GM23248 (cell line): ENCODE measurements around the gene LIN28B. TPM values are rescaled to one million over a fixed set of nuclear protein-coding genes. Genes with fewer than 3 reads are reported as not detected.

ENCODE experiments used
- DNase-seq: peaks from one replicate; pipeline ENCODE4 v3.0.0-alpha.2; 2015
- H2AFZ ChIP-seq: fragments of 200-600 bp; sonication (generic); 2 replicates; pipeline ENCODE4 v1.6.1; 2016; ENCODE audit warnings: antibody characterized with exemption
- H3F3A ChIP-seq: fragments of 200-600 bp; sonication (generic); 2 replicates; pipeline ENCODE4 v1.6.1; 2016; ENCODE audit warnings: mild to moderate bottlenecking, antibody characterized with exemption, mixed run types; ENCODE audit not compliant: insufficient read depth
- H3K27ac ChIP-seq: fragments of 200-600 bp; sonication (generic); 2 replicates; pipeline ENCODE4 v1.5.1; 2016; ENCODE audit warnings: mild to moderate bottlenecking
- H3K27me3 ChIP-seq: fragments of 200-600 bp; sonication (generic); replicated peaks from 2 replicates; pipeline ENCODE4 v1.6.1; 2016; ENCODE audit warnings: mild to moderate bottlenecking; ENCODE audit not compliant: insufficient read depth
- H3K36me3 ChIP-seq: fragments of 200-600 bp; sonication (generic); 2 replicates; pipeline ENCODE4 v1.6.1; 2016; ENCODE audit warnings: low read depth, mild to moderate bottlenecking
- H3K4me1 ChIP-seq: fragments of 200-600 bp; sonication (generic); 2 replicates; pipeline ENCODE4 v1.6.1; 2016; ENCODE audit warnings: mild to moderate bottlenecking; ENCODE audit not compliant: insufficient read depth
- H3K4me2 ChIP-seq: fragments of 200-600 bp; sonication (generic); one replicate; pipeline ENCODE4 v1.6.1; 2016; ENCODE audit warnings: mild to moderate bottlenecking; ENCODE audit not compliant: unreplicated experiment
- H3K4me3 ChIP-seq: fragments of 200-600 bp; sonication (generic); 2 replicates; pipeline ENCODE4 v1.5.1; 2016; ENCODE audit warnings: mild to moderate bottlenecking
- H3K79me2 ChIP-seq: fragments of 200-600 bp; sonication (generic); 2 replicates; pipeline ENCODE4 v1.6.1; 2016; ENCODE audit warnings: mild to moderate bottlenecking; ENCODE audit not compliant: insufficient read depth
- H3K9ac ChIP-seq: fragments of 200-600 bp; sonication (generic); 2 replicates; pipeline ENCODE4 v1.6.1; 2016; ENCODE audit warnings: mild to moderate bottlenecking
- H3K9me2 ChIP-seq: fragments of 200-600 bp; sonication (generic); 2 replicates; pipeline ENCODE4 v1.6.1; 2016; ENCODE audit warnings: mixed run types, mild to moderate bottlenecking, moderate library complexity; ENCODE audit not compliant: insufficient read depth
- H3K9me3 ChIP-seq: fragments of 200-600 bp; sonication (generic); one replicate; pipeline ENCODE4 v1.6.1; 2017; ENCODE audit warnings: low read depth
- H4K20me1 ChIP-seq: fragments of 200-600 bp; sonication (generic); 2 replicates; pipeline ENCODE4 v1.6.0; 2016; ENCODE audit not compliant: insufficient read depth
- EZH2 ChIP-seq: fragments of 200-600 bp; sonication (generic); IDR thresholded peaks from 2 replicates; pipeline ENCODE4 v1.6.1; 2018; ENCODE audit warnings: antibody characterized with exemption, mild to moderate bottlenecking; ENCODE audit not compliant: insufficient read depth, poor library complexity, severe bottlenecking
- EZH2phosphoT487 ChIP-seq: fragments of 200-600 bp; sonication (generic); IDR thresholded peaks from 2 replicates; pipeline ENCODE4 v1.6.1; 2018; ENCODE audit warnings: antibody characterized with exemption, moderate library complexity, mild to moderate bottlenecking, low read depth; ENCODE audit not compliant: insufficient read depth
- WGBS, 2 experiments: methylation state at CpG; one replicate each; pipeline ENCODE4 v1.1.6; 2015 to 2017; ENCODE audit warnings: low lambda C conversion rate in 2 of 2, low coverage in 1 of 2; ENCODE audit errors: missing lambda C conversion rate in 2 of 2; 5-methylcytosine and 5-hydroxymethylcytosine counted together
- in situ Hi-C: fragments of 300-500 bp; cut with MboI; formaldehyde crosslinking; loops from 2 replicates; pipeline ENCODE4 v1.15.0; 2020
- polyA plus RNA-seq: library from polyadenylated mRNA; unstranded; fragments of >200 nt; fragmentation: Nextera tagmentation; extraction: Ambion mirVana; gene quantifications from 2 replicates; pipeline ENCODE4 v1.2.1, GENCODE V29; 2016
- total RNA-seq: library from RNA; depleted of rRNA; stranded (reverse); fragments of >200 nt; shearing (Covaris generic); gene quantifications from 2 replicates; pipeline ENCODE4 v1.2.3, GENCODE V29; 2014

The LIN28B gene
- total and polyA plus RNA-seq, 2 experiments from 2014 or later, result not detected

DNA sequence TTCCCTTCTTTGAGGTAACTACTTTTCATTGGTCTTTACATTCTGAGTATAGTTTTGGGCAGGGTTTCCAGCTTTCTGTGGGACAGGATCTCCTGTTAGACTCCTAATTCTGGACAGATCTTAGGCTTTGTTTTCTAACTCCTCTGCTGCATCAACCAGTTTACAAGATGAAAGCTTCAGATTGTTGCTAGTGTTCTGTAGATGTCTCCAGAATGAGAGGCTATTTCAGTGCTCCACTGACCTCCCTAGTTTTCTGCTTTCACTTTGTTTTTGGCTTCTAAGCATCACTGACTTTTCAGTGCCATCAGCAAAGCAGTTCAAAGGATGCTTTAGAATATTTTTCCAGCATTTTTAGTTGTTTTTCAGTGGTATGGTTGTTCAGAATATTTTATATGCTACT lies 101.4 kb downstream of the LIN28B start:
- H3K27me3 ChIP-seq, result no peaks in the 10 kb centered on the region
- H2AFZ ChIP-seq, result peak overlapping the region; percentile 62
- no peak overlapping the region for H3K27ac ChIP-seq
- H3K9ac ChIP-seq, result no peak overlapping the region
- no peaks in the 10 kb centered on the region for H3K79me2 ChIP-seq
- in situ Hi-C loops, result no loop called here
- no peak for DNase-seq
- H4K20me1 ChIP-seq, result no peaks in the 10 kb centered on the region
- H3K4me3 ChIP-seq, result no peak overlapping the region
- no peak overlapping the region for H3K4me2 ChIP-seq
- no peaks in the 10 kb centered on the region for H3K4me1 ChIP-seq
- H3K9me2 ChIP-seq, result no peaks in the 10 kb centered on the region
- H3F3A ChIP-seq, result no peaks in the 10 kb centered on the region
- TF ChIP-seq EZH2 (no peak), EZH2phosphoT487 (no peak)
- H3K9me3 ChIP-seq, result no peaks in the 10 kb centered on the region
- no peaks in the 10 kb centered on the region for H3K36me3 ChIP-seq

GRCh38 chr6:105058846-105059245 lies 101.9 kb downstream of the LIN28B start:
- no peak overlapping the region for H3K4me2 ChIP-seq
- WGBS, 2 experiments, result 69 to 74% methylated on average over 4 of the region's 4 CpGs
- DNase-seq, result no peak
- H3K4me3 ChIP-seq, result no peak overlapping the region
- no peaks in the 10 kb centered on the region for H4K20me1 ChIP-seq
- no peak for TF ChIP-seq EZH2
- TF ChIP-seq EZH2phosphoT487, result no peak
- no peaks in the 10 kb centered on the region for H3K79me2 ChIP-seq
- H3K9me2 ChIP-seq, result no peaks in the 10 kb centered on the region
- no peaks in the 10 kb centered on the region for H3K9me3 ChIP-seq
- no peak overlapping the region for H3K9ac ChIP-seq
- no peaks in the 10 kb centered on the region for H3F3A ChIP-seq
- H2AFZ ChIP-seq, result peak overlapping the region; percentile 62; the same call in 1 of the 2 replicates
- H3K27me3 ChIP-seq, result no peaks in the 10 kb centered on the region
- H3K4me1 ChIP-seq, result no peaks in the 10 kb centered on the region
- no peak overlapping the region for H3K27ac ChIP-seq
- no peaks in the 10 kb centered on the region for H3K36me3 ChIP-seq
- in situ Hi-C loops, result no loop called here

DNA sequence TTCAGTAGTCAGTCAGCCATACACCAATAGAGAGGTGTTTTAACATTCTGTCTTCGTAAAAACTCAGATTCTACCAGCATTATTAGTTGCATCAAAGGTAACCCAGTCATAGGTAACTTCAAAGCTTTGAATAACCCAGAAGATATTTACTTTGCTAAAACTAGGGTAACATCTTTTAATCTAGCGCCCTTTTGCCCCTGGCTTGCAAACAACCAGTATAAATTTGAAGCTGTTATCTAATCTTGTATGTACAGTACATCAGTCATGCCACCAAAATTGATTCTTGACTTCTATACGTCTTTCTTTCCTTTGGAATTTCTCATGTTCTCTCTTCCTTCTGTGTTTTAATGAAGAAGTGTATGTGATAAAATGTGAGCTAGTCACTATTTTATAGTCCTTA lies 109.3 kb downstream of the LIN28B start:
- Histone ChIP-seq H3K9me3 (no peaks in the 10 kb centered on the region), H3K9ac (no peak overlapping the region), H3F3A (no peaks in the 10 kb centered on the region), H3K4me1 (no peaks in the 10 kb centered on the region), H3K4me3 (no peak overlapping the region), H3K4me2 (no peak overlapping the region), H3K79me2 (no peaks in the 10 kb centered on the region), H3K9me2 (no peaks in the 10 kb centered on the region), H2AFZ (no peak overlapping the region), H3K27ac (no peak overlapping the region), H3K27me3 (no peaks in the 10 kb centered on the region), H4K20me1 (no peaks in the 10 kb centered on the region), H3K36me3 (no peaks in the 10 kb centered on the region)
- WGBS, 2 experiments, result 35 to 46% methylated on average over 3 of the region's 3 CpGs
- no peak for DNase-seq
- in situ Hi-C loops, result no loop called here
- TF ChIP-seq EZH2, result no peak
- TF ChIP-seq EZH2phosphoT487, result no peak

DNA sequence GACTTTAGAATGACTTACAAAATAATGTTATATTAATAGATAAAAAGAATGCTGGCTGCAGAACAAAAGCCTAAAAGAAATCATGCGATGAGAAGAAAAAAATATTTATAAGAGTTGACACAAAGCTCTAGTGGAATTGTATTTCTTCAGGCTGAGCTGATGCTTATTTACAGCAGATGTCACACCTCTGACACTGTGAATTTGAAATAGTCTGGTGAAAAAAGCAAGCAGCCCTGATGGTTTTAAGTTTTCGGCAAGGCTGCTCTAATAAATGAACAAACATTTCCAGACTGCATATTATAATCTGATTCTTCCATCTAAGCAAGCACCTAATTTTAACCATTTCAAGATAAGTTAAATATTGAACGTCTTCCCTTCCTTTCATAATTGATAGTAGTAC lies 109.9 kb downstream of the LIN28B start:
- TF ChIP-seq EZH2, result no peak
- Histone ChIP-seq H2AFZ (no peak overlapping the region), H3K27me3 (no peaks in the 10 kb centered on the region), H3K9me2 (no peaks in the 10 kb centered on the region), H3K27ac (no peak overlapping the region), H3K9me3 (no peaks in the 10 kb centered on the region), H3K9ac (no peak overlapping the region), H3K4me1 (no peaks in the 10 kb centered on the region), H3F3A (no peaks in the 10 kb centered on the region), H3K4me3 (no peak overlapping the region), H4K20me1 (no peaks in the 10 kb centered on the region), H3K79me2 (no peaks in the 10 kb centered on the region), H3K4me2 (no peak overlapping the region), H3K36me3 (no peaks in the 10 kb centered on the region)
- 54 to 57% methylated on average over 3 of the region's 3 CpGs for WGBS, 2 experiments
- in situ Hi-C loops, result no loop called here
- no peak for DNase-seq

DNA sequence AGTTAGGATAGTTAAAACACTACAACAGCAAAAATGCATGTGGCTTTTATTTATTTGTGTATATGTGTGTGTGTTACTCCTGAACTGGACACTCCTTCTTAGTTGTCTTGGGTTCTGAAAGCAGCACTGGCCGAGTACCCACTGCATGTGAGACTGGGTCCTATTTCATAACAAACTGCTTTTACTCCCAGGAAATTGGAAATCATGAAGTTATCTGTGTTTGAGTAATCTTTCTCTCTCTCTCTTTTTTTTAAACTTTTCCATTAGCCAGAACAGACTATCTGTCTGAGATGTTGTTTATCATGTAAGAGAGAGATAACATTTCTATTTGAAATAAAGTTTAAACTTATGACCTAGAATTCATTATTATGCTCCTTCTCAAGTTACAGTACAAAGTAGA lies 110.4 kb downstream of the LIN28B start:
- H3K27ac ChIP-seq, result no peak overlapping the region

More for the DNA sequence above, 110.4 kb downstream of the LIN28B start:
- in situ Hi-C loops, result no loop called here
- H3K9ac ChIP-seq, result no peak overlapping the region
- no peak overlapping the region for H3K4me2 ChIP-seq
- H3K9me2 ChIP-seq, result no peaks in the 10 kb centered on the region
- H3K4me1 ChIP-seq, result no peaks in the 10 kb centered on the region; the same call in 1 of the 2 replicates
- H2AFZ ChIP-seq, result no peak overlapping the region
- WGBS, 2 experiments, result 26 to 33% methylated on average over 1 of the region's 1 CpG
- no peak for DNase-seq
- H3K4me3 ChIP-seq, result no peak overlapping the region
- no peaks in the 10 kb centered on the region for H3F3A ChIP-seq
- TF ChIP-seq EZH2phosphoT487 (no peak), EZH2 (no peak)
- H3K36me3 ChIP-seq, result no peaks in the 10 kb centered on the region
- H4K20me1 ChIP-seq, result no peaks in the 10 kb centered on the region
- H3K9me3 ChIP-seq, result no peaks in the 10 kb centered on the region
- no peaks in the 10 kb centered on the region for H3K27me3 ChIP-seq
- no peaks in the 10 kb centered on the region for H3K79me2 ChIP-seq
